C4-2B (cell line): ENCODE data around the gene ALAS2.

Experiments
- CTCF ChIP-seq: fragments of 450-650 bp; conservative IDR thresholded peaks from 2 replicates; pipeline ENCODE4 v1.5.1; 2017; ENCODE audit warnings: mild to moderate bottlenecking
- ZFX ChIP-seq: fragments of 450-650 bp; IDR thresholded peaks from 2 replicates; pipeline ENCODE4 v1.6.1; 2017

- TF ChIP-seq CTCF (no peak), ZFX (no peak)
These were observed 51.3 kb downstream of the ALAS2 start for GRCh38 chrX:54979432-54979831.
